HG03045 (cell line): ENCODE results near the gene COQ7.

Source experiments
- ATAC-seq: cut with Tn5 transposase; IDR thresholded peaks from one replicate; pipeline ENCODE4 v1.9.1; 2021; ENCODE audit warnings: mild to moderate bottlenecking, moderate library complexity; ENCODE audit not compliant: unreplicated experiment

COQ7 gene

DNA sequence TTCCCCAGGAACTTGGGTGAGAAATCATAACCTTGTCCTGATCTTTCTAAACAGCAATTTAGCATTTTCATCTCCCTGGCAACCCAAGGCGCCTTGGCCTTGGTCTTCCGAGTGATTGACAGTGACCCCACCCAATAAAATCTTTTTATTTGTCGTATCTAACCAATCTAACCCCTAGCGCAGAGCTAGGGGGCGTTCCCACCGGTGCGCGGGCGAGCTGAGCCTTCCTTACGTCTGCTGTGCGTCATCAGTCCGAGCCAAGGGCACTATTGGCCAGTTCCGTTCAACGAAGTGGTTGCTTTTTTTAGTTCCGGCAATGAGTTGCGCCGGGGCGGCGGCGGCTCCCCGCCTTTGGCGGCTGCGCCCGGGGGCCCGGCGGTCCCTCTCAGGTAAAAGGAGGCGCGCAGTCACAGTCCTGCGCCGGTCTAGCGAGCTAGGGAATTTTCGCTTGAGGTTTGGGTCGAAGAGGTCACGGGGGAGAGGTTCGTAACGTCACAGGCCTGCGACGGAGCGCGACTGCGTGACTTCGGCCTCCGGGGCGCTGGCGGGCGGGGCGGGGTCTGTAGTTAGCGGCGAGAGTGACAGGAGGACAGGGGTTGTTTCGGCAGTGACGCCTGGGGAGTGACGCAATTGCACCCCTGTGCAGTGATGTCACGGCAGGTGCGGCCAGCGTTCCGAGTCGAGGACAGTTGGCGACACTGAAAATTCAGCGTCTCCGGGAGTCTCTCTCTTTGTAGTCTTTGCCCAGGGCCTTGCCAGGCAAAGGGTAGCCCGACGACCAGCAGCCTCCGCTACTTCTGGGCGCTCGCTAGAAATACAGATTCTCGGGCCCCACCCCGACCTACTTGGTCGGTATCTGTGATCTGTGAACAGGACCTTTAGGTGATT is at the start of gene COQ7:
Gene COQ7 (plus strand): TSS at position 266 of the 888 bp plus-strand sequence. CDS start 51 bp downstream, at position 317.
- ATAC-seq, result peak; percentile 85

DNA sequence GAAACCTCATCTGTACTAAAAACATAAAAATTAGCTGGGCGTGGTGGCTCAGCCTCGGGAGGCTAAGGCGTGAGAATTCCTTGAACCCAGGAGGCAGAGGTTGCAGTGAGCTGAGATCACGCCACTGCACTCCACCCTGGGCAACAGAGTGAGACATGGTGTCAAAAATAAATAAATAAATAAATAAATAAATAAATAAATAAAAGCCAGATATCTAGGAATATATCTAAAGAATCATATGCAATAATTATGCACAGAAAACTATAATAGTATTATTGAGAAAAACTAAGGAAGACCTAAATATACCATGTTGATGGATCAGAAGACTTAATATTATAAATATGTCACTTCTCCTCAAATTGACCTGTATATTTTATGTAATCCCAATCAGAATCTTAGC is 46.7 kb upstream of the COQ7 start:
- no peak for ATAC-seq

GRCh38 chr16:19021747-19022146 is 45.7 kb upstream of the COQ7 start:
- no peak for ATAC-seq

GRCh38 chr16:19027416-19027815 is 40.0 kb upstream of the COQ7 start:
- ATAC-seq, result no peak

DNA sequence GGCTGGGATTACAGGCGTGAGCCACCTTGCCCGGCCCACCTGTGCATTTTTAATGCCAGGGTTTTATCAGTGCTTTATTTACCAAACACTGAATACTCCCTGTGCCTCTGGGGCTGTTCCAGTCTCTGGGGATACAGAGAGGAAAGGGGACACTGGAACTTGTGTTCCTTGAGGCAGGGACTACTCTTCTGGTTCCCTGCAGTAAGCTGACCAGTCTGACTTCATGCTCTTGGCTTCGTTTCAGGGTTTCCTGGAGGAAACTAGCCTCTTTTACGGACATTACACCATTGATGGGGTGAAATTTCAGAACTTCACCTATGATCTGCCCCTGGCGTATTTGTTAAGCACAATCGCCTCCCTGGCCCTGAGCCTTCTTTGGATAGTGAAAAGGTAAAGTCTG is 37.4 kb upstream of the COQ7 start:
- no peak for ATAC-seq

- no peak for ATAC-seq
These were observed 35.7 kb upstream of the COQ7 start for GRCh38 chr16:19031738-19032137.

- no peak for ATAC-seq
These were observed 33.7 kb upstream of the COQ7 start for GRCh38 chr16:19033761-19034160.

DNA sequence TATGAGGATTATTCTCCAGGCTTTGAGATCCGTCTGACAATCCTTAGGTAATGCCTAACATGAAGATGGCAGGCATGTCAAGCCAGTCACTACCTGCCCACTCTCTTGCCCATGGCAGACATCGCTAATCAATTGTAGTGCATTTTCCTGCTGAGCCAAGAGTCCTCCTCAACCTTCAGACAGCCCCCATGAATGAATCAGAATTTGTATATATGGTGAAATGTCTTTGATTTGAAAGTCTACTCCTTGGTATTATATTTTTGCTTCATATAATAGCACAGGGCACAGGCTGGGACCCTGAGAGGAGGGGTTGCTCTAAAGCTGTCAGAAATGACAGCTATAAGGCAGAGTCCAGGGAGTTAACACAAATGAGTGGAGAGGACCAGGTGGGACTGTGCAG is 27.0 kb upstream of the COQ7 start:
- ATAC-seq, result no peak

DNA sequence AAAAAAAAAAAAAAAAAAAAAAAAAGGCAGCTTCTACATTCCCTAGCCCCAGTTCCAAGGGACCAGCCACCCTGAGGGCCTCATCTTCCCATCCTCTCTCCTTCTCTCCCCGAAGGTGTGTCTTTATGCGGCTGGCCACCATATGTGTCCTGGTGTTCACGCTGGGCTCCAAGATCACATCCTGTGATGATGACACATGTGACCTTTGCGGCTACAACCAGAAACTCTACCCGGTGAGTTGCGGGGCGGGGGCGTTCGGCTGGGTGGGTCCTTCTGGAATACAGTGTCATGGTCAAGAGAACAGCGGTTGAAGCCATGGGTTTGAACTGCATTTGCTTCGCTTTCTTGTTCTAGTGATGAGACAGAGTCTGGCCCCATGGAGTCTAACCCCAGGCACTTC is 22.6 kb upstream of the COQ7 start:
- no peak for ATAC-seq

- no peak for ATAC-seq
These were observed 21.4 kb upstream of the COQ7 start for GRCh38 chr16:19046062-19046461.

GRCh38 chr16:19062706-19063105 is 4.7 kb upstream of the COQ7 start:
- ATAC-seq, result no peak

- no peak for ATAC-seq
These were observed 446 bp upstream of the COQ7 start for GRCh38 chr16:19066988-19067348.

- no peak for ATAC-seq
These were observed 912 bp downstream of the COQ7 start for GRCh38 chr16:19068237-19068815.

DNA sequence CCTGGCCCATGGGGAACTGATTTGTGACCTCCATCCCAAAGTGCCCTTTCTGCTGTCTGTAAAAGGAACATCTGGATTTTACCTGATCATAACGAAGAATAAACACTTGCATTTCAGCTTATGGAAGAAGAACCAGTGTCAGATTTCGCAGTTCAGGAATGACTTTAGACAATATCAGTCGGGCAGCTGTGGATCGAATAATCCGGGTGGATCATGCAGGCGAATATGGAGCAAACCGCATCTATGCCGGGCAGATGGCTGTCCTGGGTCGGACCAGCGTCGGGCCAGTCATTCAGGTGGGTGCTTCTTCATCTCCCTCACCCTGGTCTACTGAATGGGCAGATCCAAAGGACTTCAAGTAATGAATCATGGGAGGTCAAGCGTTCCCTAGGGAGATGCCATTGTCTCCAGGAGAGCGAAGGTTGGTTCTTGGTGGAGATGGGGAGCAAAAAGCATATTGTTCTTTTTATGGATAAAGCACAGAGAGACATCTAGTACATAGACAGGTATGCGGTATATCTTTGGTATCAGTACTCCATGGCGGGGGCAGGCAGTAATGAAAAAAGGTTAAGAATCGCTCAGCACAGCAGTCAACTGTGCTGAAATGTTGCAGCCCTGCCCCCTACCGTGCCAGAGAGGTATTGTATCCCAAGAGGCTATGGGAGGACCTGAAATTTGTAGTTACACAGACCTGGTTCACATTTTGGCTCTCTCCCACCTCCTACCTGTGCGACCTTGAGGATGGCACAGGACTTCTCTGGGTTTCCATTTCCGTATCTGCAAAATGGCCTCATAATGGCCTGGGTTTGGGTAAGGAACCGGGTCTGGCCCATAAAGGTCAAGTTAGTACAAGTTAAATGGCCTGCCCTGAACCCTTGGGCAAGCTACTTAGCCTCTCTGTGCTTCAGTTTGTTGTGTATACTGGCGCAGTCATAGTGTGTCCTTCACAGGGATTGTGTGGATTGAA is 4.7 kb downstream of the COQ7 start:
- no peak for ATAC-seq

DNA sequence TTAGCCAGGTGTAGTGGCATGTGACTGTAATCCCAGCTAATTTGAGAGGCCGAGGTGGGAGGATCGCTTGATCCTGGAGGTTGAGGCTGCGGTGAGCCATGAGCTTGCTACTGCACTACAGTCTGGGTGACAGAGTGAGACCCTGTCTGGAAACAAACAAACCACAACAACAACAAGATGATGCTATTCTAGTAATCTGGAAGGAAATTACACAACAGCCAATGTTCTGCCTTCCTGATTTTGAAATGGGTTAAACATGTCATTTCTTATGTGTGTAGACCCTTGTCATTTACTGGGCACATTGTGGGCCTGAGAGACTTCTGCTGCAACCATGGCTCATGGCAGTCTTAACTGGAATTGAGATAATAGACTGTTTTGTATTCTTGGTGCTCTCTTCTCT is 5.9 kb downstream of the COQ7 start:
- no peak for ATAC-seq

DNA sequence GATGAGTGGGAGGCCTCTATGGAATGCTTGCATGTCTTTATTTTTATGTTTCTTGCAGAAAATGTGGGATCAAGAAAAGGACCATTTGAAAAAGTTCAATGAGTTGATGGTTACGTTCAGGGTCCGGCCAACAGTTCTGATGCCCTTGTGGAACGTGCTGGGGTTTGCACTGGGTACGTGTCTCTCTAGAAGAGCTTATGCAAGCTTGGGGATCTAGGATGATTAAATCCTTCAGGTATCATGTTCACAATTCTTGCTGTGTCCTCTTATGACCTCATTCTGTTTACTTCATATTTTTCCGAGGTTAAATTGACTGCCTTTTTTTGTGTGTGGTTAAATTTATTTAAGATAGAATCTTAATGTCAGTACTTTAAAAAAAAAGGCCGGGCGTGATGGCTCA is 6.4 kb downstream of the COQ7 start:
- no peak for ATAC-seq

DNA sequence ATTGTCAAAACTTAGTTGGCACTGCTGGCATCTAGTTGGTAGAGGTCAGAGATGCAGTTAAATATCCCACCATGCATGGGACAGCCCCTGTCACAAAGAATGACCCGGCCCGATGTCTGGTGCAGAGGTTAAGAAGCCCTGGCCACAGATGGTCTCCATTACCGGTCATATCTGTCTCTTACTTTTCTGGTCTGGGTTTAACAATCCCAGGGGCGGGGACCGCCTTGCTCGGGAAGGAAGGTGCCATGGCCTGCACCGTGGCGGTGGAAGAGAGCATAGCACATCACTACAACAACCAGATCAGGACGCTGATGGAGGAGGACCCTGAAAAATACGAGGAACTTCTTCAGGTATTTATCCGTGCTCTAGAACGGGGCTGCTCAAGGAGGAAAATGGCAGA is 8.1 kb downstream of the COQ7 start:
- ATAC-seq, result no peak

- no peak for ATAC-seq
These were observed 10.5 kb downstream of the COQ7 start for GRCh38 chr16:19077879-19078278.

DNA sequence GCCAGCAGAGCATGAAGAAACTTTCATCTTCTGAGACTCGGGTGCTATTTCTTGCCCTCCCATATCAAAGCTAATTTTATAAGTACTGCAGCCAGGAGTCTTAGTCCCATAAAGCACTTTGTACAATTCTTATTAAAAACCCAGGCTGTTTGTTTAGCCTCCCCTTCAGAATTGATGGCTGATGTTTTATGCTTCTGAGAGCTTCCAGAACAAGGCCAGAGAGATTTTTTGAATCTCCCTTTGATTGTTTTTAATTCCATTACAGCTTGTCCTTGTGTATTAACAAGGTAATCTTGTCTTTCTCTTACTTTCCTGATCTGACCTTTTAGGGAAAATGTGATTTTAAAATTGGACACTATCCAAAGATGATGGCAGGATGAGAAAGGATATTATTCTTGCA is 16.3 kb downstream of the COQ7 start:
- ATAC-seq, result no peak

GRCh38 chr16:19084139-19084538 is 16.7 kb downstream of the COQ7 start:
- no peak for ATAC-seq

DNA sequence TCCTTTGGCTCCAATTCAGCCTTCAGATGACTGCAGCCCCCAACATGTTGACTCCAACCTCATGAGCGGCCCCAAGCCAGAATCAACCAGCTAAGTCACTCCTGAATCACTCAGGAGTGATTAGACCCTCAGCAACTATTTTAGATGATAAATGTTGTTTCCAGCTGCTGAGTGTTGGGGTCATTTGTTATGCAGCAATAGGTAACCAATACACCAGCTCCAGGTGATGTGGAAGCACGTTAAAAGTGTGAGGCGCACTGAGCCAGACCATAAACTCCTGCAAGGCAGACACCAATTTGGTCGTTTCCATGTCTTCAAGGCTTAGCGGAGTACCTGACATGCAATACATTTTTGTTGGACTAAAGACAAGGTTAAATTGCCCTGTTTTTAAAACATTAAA is 17.5 kb downstream of the COQ7 start:
- ATAC-seq, result no peak
